H9 (cell line): Measurements from ENCODE around the gene PLCB1. TPM values are rescaled to one million over a fixed set of nuclear protein-coding genes. Genes with fewer than 3 reads are reported as not detected.

ENCODE experiments used
- DNase-seq: peaks from one replicate; pipeline ENCODE4 v3.0.0-alpha.2; 2017
- H2AFZ ChIP-seq: one replicate; pipeline ENCODE4 v1.6.1; 2013; ENCODE audit warnings: mild to moderate bottlenecking, low read length, control low read depth, moderate library complexity
- H2AK5ac ChIP-seq: 2 replicates; pipeline ENCODE4 v1.6.1; 2013; ENCODE audit warnings: low read length, control low read depth, mixed read lengths; ENCODE audit not compliant: insufficient read length
- H2BK120ac ChIP-seq: one replicate; pipeline ENCODE4 v1.6.1; 2013; ENCODE audit warnings: low read depth, mild to moderate bottlenecking, low read length, control low read depth, inconsistent platforms; ENCODE audit not compliant: poor library complexity, severe bottlenecking
- H2BK12ac ChIP-seq: 2 replicates; pipeline ENCODE4 v1.6.1; 2013; ENCODE audit warnings: low read length, control low read depth, mixed read lengths, low read depth; ENCODE audit not compliant: insufficient read length
- H2BK15ac ChIP-seq: 2 replicates; pipeline ENCODE4 v1.6.1; 2013; ENCODE audit warnings: low read depth, low read length, control low read depth
- H2BK20ac ChIP-seq: one replicate; pipeline ENCODE4 v1.6.1; 2013; ENCODE audit warnings: low read depth, mild to moderate bottlenecking, low read length, control low read depth, inconsistent platforms; ENCODE audit not compliant: poor library complexity, severe bottlenecking
- H2BK5ac ChIP-seq: 2 replicates; pipeline ENCODE4 v1.6.1; 2013; ENCODE audit warnings: low read length, control low read depth, mixed read lengths; ENCODE audit not compliant: insufficient read length
- H3K14ac ChIP-seq: 2 replicates; pipeline ENCODE4 v1.6.1; 2013; ENCODE audit warnings: low read length, control low read depth; ENCODE audit not compliant: insufficient read depth
- H3K18ac ChIP-seq: 2 replicates; pipeline ENCODE4 v1.6.1; 2013; ENCODE audit warnings: low read depth, mild to moderate bottlenecking, mixed read lengths, low read length, control low read depth; ENCODE audit not compliant: insufficient read length
- H3K23ac ChIP-seq: 2 replicates; pipeline ENCODE4 v1.6.1; 2013; ENCODE audit warnings: low read length, control low read depth, mixed read lengths, low read depth; ENCODE audit not compliant: insufficient read length
- H3K23me2 ChIP-seq: 2 replicates; pipeline ENCODE4 v1.6.1; 2013; ENCODE audit warnings: low read depth, mild to moderate bottlenecking, mixed read lengths, low read length, control low read depth; ENCODE audit not compliant: insufficient read length, poor library complexity, severe bottlenecking
- H3K27ac ChIP-seq: 2 replicates; pipeline ENCODE4 v1.5.1; 2013; ENCODE audit warnings: low read length, control low read depth, mixed read lengths, low read depth; ENCODE audit not compliant: insufficient read length
- H3K27me3 ChIP-seq: 2 replicates; pipeline ENCODE4 v1.6.1; 2013; ENCODE audit warnings: low read length, control low read depth, inconsistent platforms; ENCODE audit not compliant: insufficient read depth
- H3K4ac ChIP-seq: 2 replicates; pipeline ENCODE4 v1.6.1; 2013; ENCODE audit warnings: low read depth, mild to moderate bottlenecking, control low read depth, inconsistent platforms, low read length, moderate library complexity
- H3K4me1 ChIP-seq: 2 replicates; pipeline ENCODE4 v1.6.1; 2013; ENCODE audit warnings: low read length, control low read depth, inconsistent platforms; ENCODE audit not compliant: insufficient read depth
- H3K4me2 ChIP-seq: 2 replicates; pipeline ENCODE4 v1.6.1; 2013; ENCODE audit warnings: low read length, control low read depth, mixed read lengths; ENCODE audit not compliant: insufficient read length, insufficient read depth
- H3K56ac ChIP-seq: 2 replicates; pipeline ENCODE4 v1.6.1; 2013; ENCODE audit warnings: low read depth, mild to moderate bottlenecking, mixed read lengths, low read length, control low read depth; ENCODE audit not compliant: insufficient read length
- H3K79me1 ChIP-seq: 2 replicates; pipeline ENCODE4 v1.6.1; 2013; ENCODE audit warnings: low read depth, mild to moderate bottlenecking, moderate library complexity, low read length, control low read depth, inconsistent platforms; ENCODE audit not compliant: insufficient read depth, poor library complexity, severe bottlenecking
- H3K79me2 ChIP-seq: 2 replicates; pipeline ENCODE4 v1.6.1; 2013; ENCODE audit warnings: low read length, control low read depth, inconsistent platforms; ENCODE audit not compliant: insufficient read depth
- H3K9ac ChIP-seq: 2 replicates; pipeline ENCODE4 v1.6.1; 2013; ENCODE audit warnings: low read length, control low read depth, mixed read lengths; ENCODE audit not compliant: insufficient read length; ENCODE audit errors: extremely low read depth
- H3K9me3 ChIP-seq: one replicate; pipeline ENCODE4 v1.6.1; 2013; ENCODE audit warnings: low read depth, low read length, inconsistent platforms; ENCODE audit not compliant: control insufficient read depth
- H3T11ph ChIP-seq: one replicate; pipeline ENCODE4 v1.6.1; 2013; ENCODE audit warnings: mild to moderate bottlenecking, low read length, control low read depth, inconsistent platforms
- H4K20me1 ChIP-seq: one replicate; pipeline ENCODE4 v1.6.1; 2013; ENCODE audit not compliant: control insufficient read depth, insufficient read length, insufficient read depth
- H4K5ac ChIP-seq: 2 replicates; pipeline ENCODE4 v1.6.1; 2013; ENCODE audit warnings: low read depth, mild to moderate bottlenecking, mixed read lengths, low read length, control low read depth; ENCODE audit not compliant: insufficient read length
- H4K8ac ChIP-seq: replicated peaks from 2 replicates; pipeline ENCODE4 v1.6.1; 2013; ENCODE audit warnings: low read length, control low read depth, mixed read lengths, low read depth; ENCODE audit not compliant: insufficient read length
- H4K91ac ChIP-seq: 2 replicates; pipeline ENCODE4 v1.6.1; 2013; ENCODE audit warnings: low read depth, mild to moderate bottlenecking, moderate library complexity, mixed read lengths, low read length, control low read depth; ENCODE audit not compliant: insufficient read length
- H3K27ac Mint-ChIP-seq, 3 experiments: 2 replicates in 2 of 3; 3 replicates in 1 of 3; pipeline ENCODE4 v1.8.0; 2020 to 2021; ENCODE audit warnings: mixed read lengths in 3 of 3, mild to moderate bottlenecking in 1 of 3, moderate library complexity in 1 of 3
- H3K27me3 Mint-ChIP-seq: 2 replicates; pipeline ENCODE4 v1.8.0; 2021; ENCODE audit warnings: low read depth, mild to moderate bottlenecking, moderate library complexity, mixed read lengths
- H3K36me3 Mint-ChIP-seq, 3 experiments: 2 replicates in 2 of 3; 3 replicates in 1 of 3; pipeline ENCODE4 v1.8.0; 2020 to 2021; ENCODE audit warnings: low read depth in 3 of 3, mixed read lengths in 3 of 3; ENCODE audit not compliant: insufficient read depth in 1 of 3
- H3K4me1 Mint-ChIP-seq, 2 experiments: 2 replicates each; pipeline ENCODE4 v1.8.0; 2020; ENCODE audit warnings: mixed read lengths in 2 of 2
- H3K4me3 Mint-ChIP-seq, 2 experiments: 2 replicates in 1 of 2; 3 replicates in 1 of 2; pipeline ENCODE4 v1.8.0; 2020 to 2021; ENCODE audit warnings: mild to moderate bottlenecking in 2 of 2, mixed read lengths in 2 of 2, moderate library complexity in 1 of 2
- H3K9me3 Mint-ChIP-seq, 2 experiments: 2 replicates in 1 of 2; 3 replicates in 1 of 2; pipeline ENCODE4 v1.8.0; 2020; ENCODE audit warnings: mild to moderate bottlenecking in 2 of 2, mixed read lengths in 2 of 2, moderate library complexity in 1 of 2
- CTCF ChIP-seq: fragments of 200-600 bp; sonication (generic); conservative IDR thresholded peaks from 3 replicates; pipeline ENCODE4 v1.8.0; 2021; ENCODE audit warnings: antibody characterized with exemption, mild to moderate bottlenecking
- WGBS: extraction: QIAGEN DNeasy Blood & Tissue Kit; methylation state at CpG from one replicate; pipeline ENCODE4 v1.1.7; 2013; ENCODE audit warnings: missing lambda C conversion rate, low lambda C conversion rate, mixed read lengths; ENCODE audit not compliant: insufficient read length; ENCODE audit errors: extremely low coverage; 5-methylcytosine and 5-hydroxymethylcytosine counted together
- total RNA-seq: library from RNA; stranded (reverse); gene quantifications from 2 replicates; pipeline ENCODE4 v1.2.1, GENCODE V29; 2021

Gene PLCB1
- total RNA-seq, 1 experiment from 2014 or later = 11.5 TPM

GRCh38 chr20:8796088-8796660 is 664.1 kb downstream of the PLCB1 start:
- Histone ChIP-seq H4K8ac (no peak overlapping the region), H3K79me2 (no peaks in the 10 kb centered on the region), H4K20me1 (no peaks in the 10 kb centered on the region), H3K27me3 (no peaks in the 10 kb centered on the region), H3K27ac (no peak overlapping the region), H3K23ac (no peak overlapping the region), H3K4me1 (no peaks in the 10 kb centered on the region; the same call in 1 of the 2 replicates), H2BK20ac (no peak overlapping the region), H3K79me1 (no peaks in the 10 kb centered on the region), H3T11ph (no peak overlapping the region), H3K14ac (no peak overlapping the region), H3K23me2 (no peaks in the 10 kb centered on the region), H3K4me2 (no peak overlapping the region), H4K5ac (no peak overlapping the region), H3K56ac (no peak overlapping the region), H2BK15ac (no peak overlapping the region), H3K9ac (no peak overlapping the region), H4K91ac (no peak overlapping the region), H2BK5ac (no peak overlapping the region), H2AFZ (no peak overlapping the region), H3K4ac (no peak overlapping the region), H3K18ac (no peak overlapping the region), H2BK12ac (no peak overlapping the region), H2BK120ac (no peak overlapping the region), H3K9me3 (no peaks in the 10 kb centered on the region), H2AK5ac (no peak overlapping the region)
- no peaks in the 10 kb centered on the region for H3K9me3 Mint-ChIP-seq
- H3K4me1 Mint-ChIP-seq = peaks cover 13 to 18% of the 10 kb centered on the region in 2 experiments
- no CpG with 5 or more reads among the region's 5 CpGs for WGBS
- peaks cover 0 to 4% (median 0%) of the 10 kb centered on the region in 3 experiments; a peak in 2 of 7 replicates for H3K36me3 Mint-ChIP-seq
- peaks cover 20% of the 10 kb centered on the region for H3K27me3 Mint-ChIP-seq
- no peak for DNase-seq
- no peak overlapping the region for H3K4me3 Mint-ChIP-seq
- no peak overlapping the region for H3K27ac Mint-ChIP-seq
- TF ChIP-seq CTCF = no peak
